Tibial nerve (tissue), 3 donors: ENCODE results near the gene MSH6.

ENCODE experiments used
- POLR2A ChIP-seq, 2 donors: fragments of 450-650 bp; IDR thresholded peaks; one replicate each; pipeline ENCODE4 v1.6.1; 2017; ENCODE audit warnings: antibody characterized with exemption in 2 of 2, mild to moderate bottlenecking in 2 of 2, moderate library complexity in 2 of 2
- TF ChIP-seq, protein P1 (sequence below), 5 experiments: fragments of 200-600 bp in 3 of 5; fragments of 450-650 bp in 2 of 5; sonication (generic) in 3 of 5; IDR thresholded peaks; one replicate each; pipeline ENCODE4 v1.5.1; 2016 to 2019; ENCODE audit warnings: antibody characterized with exemption in 5 of 5, mild to moderate bottlenecking in 3 of 5, moderate library complexity in 2 of 5

- TF ChIP-seq, protein P1, sequence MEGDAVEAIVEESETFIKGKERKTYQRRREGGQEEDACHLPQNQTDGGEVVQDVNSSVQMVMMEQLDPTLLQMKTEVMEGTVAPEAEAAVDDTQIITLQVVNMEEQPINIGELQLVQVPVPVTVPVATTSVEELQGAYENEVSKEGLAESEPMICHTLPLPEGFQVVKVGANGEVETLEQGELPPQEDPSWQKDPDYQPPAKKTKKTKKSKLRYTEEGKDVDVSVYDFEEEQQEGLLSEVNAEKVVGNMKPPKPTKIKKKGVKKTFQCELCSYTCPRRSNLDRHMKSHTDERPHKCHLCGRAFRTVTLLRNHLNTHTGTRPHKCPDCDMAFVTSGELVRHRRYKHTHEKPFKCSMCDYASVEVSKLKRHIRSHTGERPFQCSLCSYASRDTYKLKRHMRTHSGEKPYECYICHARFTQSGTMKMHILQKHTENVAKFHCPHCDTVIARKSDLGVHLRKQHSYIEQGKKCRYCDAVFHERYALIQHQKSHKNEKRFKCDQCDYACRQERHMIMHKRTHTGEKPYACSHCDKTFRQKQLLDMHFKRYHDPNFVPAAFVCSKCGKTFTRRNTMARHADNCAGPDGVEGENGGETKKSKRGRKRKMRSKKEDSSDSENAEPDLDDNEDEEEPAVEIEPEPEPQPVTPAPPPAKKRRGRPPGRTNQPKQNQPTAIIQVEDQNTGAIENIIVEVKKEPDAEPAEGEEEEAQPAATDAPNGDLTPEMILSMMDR (IDR thresholded peaks at IDR 0.05) = no peak
- TF ChIP-seq POLR2A (IDR thresholded peaks at IDR 0.05) = no peak
Measured at GRCh38 chr2:47803770-47804169, 20.8 kb downstream of the MSH6 start.
